CD4-positive, alpha-beta T cell treated with Interleukin-1 beta for 1 hour (primary cell): Measurements from ENCODE around the gene LAMB1.

Source experiments
- DNase-seq, 2 donors: peaks; one replicate each; pipeline ENCODE4 v3.0.0-alpha.2; 2020 to 2022

The LAMB1 gene

GRCh38 chr7:108016841-108017775 is 14.1 kb upstream of the LAMB1 start:
- no peak for DNase-seq

- no peak for DNase-seq
These were observed 12.8 kb upstream of the LAMB1 start for GRCh38 chr7:108015740-108016139.

DNA sequence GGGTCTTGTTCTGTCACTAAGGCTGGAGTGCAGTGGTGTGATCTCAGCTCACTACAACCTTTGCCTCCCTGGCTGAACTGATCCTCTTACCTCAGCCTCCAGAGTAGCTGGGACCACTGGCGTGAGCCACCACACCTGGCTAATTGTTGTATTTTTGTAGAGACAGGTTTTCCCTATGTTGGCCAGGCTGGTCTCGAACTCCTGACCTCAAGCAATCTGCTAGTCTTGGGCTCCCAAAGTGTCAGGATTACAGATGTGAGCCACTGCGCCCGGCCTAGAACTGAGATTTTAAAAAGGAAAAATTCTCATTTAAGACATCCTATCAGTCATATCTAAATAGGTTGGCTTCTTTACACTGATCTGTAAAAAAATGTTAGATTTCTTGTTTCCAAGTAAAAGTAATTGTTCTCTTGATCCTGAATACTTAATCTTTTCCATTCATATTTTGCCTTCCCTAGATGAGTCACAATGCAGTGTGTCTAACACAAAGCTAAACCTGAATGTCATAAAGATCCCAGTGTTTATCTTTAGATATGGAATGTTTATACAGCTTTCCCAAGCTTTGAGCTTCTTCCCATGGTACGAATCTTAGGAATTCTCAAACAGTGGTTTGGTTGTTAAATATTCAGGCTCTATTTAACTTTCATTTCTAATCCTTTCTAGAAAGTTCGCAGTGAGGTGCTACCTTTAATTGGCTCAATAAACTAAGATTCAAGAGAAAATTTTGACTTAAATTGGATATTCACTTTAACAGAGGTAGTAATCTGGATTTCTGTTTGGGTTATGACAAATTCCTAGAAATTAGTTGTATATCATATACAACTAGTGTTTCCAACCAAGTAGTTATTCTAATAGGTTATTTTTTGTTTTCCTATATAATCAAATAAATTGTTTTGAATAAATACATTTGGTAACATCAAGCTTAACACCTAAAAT is 12.1 kb upstream of the LAMB1 start:
- no peak for DNase-seq

DNA sequence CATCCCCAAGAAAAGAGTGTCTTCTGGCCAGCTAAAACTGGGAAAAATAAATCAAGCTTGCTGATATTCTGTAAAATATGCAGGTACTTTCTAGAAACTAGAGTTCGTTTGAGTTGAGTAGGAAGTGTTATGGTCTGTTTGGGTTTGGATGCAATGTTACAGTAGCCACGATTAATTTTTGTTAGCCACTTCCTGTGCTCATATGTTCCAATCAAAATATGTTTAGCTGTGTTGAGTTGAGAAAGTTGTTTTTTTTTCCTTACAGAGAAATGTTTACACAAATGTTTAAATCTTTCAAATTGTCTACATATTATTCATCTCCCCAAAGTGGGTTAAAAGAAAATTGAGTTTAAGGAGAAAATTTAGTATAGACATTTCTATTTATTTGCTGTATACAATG is 11.3 kb upstream of the LAMB1 start:
- no peak for DNase-seq

GRCh38 chr7:108012499-108013430 is 9.8 kb upstream of the LAMB1 start:
- DNase-seq, result no peak

- no peak for DNase-seq
These were observed 7.4 kb upstream of the LAMB1 start for GRCh38 chr7:108010377-108010776.

GRCh38 chr7:108009873-108010272 is 6.9 kb upstream of the LAMB1 start:
- no peak for DNase-seq

DNA sequence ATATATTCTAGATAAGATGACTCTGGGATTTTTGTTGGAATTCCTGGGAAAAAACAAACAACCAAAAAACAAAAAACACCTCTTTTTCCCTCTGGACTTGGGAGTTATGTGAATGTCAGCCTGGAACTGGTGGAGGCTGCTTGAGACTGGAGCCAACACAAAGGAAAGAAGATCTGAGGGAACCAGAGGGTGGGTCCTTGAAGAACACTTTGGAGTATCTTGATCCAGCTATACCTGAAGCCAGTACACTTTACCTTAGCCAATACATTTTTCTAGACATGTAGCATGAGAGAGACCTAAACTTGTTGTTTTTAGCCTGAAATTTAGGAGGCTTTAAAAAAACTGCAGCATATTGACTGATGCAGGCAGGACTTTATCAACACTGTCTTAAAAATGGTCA is 5.9 kb upstream of the LAMB1 start:
- DNase-seq, result no peak

- DNase-seq, result no peak
These were observed 5.3 kb upstream of the LAMB1 start for GRCh38 chr7:108008240-108008639.

DNA sequence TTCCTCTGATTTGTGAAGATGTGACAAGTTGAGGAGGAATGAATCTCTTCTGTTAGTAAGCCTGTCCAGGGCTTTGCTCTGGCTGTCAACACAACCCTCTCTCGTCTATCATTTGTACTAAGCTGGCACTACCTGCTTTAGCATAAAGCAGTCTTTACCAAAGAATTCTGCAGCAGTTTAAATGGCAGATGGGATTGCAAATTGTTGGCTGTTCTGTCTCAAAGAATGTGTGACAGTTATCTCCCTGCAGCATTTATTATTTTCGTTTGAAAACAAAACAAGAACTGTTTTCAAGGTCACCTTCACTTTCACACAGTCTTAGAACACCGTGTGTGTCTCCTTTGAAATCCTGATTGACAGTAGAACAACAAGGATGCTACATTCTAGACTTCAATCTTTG is 4.8 kb upstream of the LAMB1 start:
- DNase-seq, result no peak

DNA sequence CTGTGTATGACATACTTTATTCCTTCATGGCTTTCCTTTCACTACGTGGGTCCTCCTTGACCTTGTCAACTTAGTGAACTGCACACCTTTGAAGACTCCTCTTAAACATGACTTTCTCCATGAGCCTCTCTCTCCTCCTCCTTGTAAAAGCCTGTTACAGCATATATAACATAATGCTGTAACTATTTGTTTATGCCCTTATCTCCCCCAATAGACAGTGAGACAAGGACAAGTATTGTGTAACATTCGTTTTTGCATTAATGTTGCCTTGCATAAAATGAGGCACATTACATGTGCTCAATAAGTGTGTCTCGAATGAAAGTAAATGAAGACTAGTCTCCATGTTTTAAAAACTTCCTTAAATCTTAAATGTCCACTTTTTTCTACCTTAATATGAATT is 4.3 kb upstream of the LAMB1 start:
- DNase-seq, result no peak

DNA sequence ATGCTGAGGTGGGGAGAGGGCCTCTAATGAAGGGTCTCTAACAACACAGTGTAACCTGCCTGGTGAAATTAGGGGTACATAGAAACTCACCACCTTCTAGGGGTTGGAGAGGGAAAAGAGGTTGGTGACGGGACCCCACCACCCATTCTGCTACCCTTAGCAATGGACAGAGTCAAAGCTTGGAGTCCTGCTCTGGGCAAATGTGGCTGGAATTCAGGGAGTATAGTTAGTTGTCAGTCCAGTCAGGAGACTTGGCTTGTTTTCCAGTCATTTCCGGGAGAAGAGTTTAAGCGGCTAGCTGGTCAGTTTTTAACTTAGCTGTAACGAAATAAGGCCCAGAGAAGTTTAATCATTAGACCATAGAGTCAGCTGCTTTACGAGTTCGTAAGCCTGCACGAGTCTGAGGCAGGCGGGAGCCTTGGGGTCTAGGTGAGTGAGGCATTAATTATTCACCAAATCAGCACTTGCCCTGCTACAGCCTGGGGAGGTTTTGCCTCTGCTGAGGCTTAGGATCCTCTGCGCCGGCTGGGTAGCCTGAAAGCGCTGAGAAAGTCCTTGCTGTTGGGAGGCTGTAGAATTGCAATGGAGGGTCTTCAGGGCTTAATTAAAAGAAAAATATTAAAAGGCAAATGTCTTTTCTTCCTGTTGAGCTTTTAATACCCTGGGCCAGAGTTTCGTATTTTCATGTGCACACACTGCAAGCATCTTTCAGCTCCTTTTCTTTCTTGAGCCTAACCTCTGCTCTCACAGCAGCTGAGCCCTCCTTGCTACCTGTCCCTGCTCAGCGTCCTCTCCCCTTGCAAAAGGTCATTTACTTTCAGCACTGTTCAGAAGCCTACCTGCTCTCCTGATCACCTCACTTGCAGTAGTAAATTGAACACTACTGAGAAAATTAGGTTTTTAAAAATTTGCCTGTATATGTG is 1.5 kb upstream of the LAMB1 start:
- DNase-seq, result no peak

GRCh38 chr7:108003599-108003935 is 606 bp upstream of the LAMB1 start:
- DNase-seq, result no peak

GRCh38 chr7:108001764-108002725 is 916 bp downstream of the LAMB1 start:
- DNase-seq, result no peak

GRCh38 chr7:108000875-108001763 is 1.8 kb downstream of the LAMB1 start:
- no peak for DNase-seq

- no peak for DNase-seq
These were observed 3.0 kb downstream of the LAMB1 start for GRCh38 chr7:107999779-108000560.

DNA sequence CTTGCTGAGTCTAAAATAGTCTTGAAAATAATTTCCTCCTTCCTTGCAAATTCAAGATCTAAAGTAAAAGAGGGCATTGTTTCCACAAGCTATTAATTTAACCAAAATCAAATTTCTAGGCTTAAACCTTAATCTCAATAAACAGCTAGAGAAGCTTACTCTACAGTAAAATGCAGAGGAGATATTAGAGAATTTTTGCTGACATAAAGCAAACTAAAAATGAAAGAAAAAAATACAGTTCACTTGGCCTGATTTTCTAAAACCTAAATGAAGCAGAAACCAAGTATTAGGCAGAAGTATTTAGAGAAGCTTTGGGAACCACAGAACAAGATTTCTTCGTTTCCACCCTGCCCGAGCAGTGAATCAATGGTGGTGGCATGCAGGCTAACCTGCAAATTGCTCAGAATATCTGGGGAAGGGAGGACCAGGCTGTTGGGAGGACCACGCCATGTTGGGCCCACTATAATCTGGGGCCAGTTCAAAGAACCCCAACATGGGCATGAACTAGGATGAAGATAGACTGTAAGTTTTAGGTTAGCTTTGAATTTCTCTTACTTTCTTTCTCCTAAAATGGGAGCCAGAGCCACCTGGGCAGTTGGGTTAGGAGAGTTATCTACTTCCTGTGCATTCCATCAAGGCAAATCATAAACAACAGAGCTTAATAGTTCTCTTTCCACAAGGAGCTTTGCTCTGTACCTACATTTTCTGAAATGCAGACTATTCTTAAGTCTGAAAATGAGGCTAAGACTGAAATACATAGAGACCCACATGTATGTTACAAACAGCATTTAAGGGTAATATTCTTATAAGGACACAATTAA is 4.1 kb downstream of the LAMB1 start:
- no peak for DNase-seq

- no peak for DNase-seq
These were observed 4.8 kb downstream of the LAMB1 start for GRCh38 chr7:107998150-107998549.
